ENCODE measurements around the gene PROK1. TPM values are rescaled to one million over a fixed set of nuclear protein-coding genes. Genes with fewer than 3 reads are reported as not detected.

The PROK1 gene
- total RNA-seq, 1 experiment from 2014 or later: 0.22 TPM

GRCh38 chr1:110502402-110503151, 51.6 kb downstream of the PROK1 start:
- no peak overlapping the region for H3K9ac ChIP-seq (ENCODE audit: low read length)
- ChIA-PET POLR2A (no interaction called here), CTCF (no interaction called here), RAD21 (ENCODE audit: low non-redundant PET in 1 of 2, low total read pairs in 2 of 2, uncharacterized antibody in 2 of 2, unreplicated experiment in 2 of 2) (no interaction called here)
- H3K4me3 ChIP-seq (replicated peaks in 1 of 2; ENCODE audit: low read depth in 1 of 2, low read length in 2 of 2): no peak overlapping the region
- TF ChIP-seq YY1 (IDR thresholded peaks at IDR 0.05; ENCODE audit: extremely low read depth, insufficient replicate concordance, low read depth, low read length): no peak
- no peak for TF ChIP-seq SRF (IDR thresholded peaks at IDR 0.05; ENCODE audit: low read depth)
- no peak for TF ChIP-seq POLR2AphosphoS5 (IDR thresholded peaks at IDR 0.05; ENCODE audit: low read depth, low read length)
- TF ChIP-seq CTCF (IDR thresholded peaks at IDR 0.05 in 2 of 3, conservative IDR thresholded peaks at IDR 0.05 in 1 of 3; ENCODE audit: borderline replicate concordance in 1 of 3, insufficient read depth in 1 of 3, low read depth in 2 of 3, low read length in 2 of 3): no peak
- no peak for TF ChIP-seq JUND (IDR thresholded peaks at IDR 0.05)
- TF ChIP-seq ATF3 (IDR thresholded peaks at IDR 0.05): no peak
- no peak for DNase-seq (ENCODE audit: low read depth, low spot score)
- H3K9me3 ChIP-seq (ENCODE audit: control insufficient read depth in 1 of 2, insufficient read depth in 1 of 2, low read depth in 1 of 2, low read length in 2 of 2): no peaks in the 10 kb centered on the region
- no peaks in the 10 kb centered on the region for H4K20me1 ChIP-seq (ENCODE audit: insufficient read depth)
- no TSS peak for BruUV-seq (replicated peaks)
- H3K9me2 ChIP-seq (ENCODE audit: insufficient read depth): no peaks in the 10 kb centered on the region
- intact Hi-C loops (cut with micrococcal nuclease): no loop called here
- no peak overlapping the region for H3K4me2 ChIP-seq (ENCODE audit: low read length)
- no peaks in the 10 kb centered on the region for H3K27me3 ChIP-seq (ENCODE audit: insufficient read depth, low read length)
- H3K36me3 ChIP-seq (ENCODE audit: control insufficient read depth in 1 of 2, insufficient read depth in 2 of 2, low read length in 2 of 2): no peaks in the 10 kb centered on the region
- H3K27ac ChIP-seq (ENCODE audit: low read depth, low read length): no peak overlapping the region
- no peaks in the 10 kb centered on the region for H3K4me1 ChIP-seq (ENCODE audit: control insufficient read depth in 1 of 2, insufficient read depth in 2 of 2, low read length in 2 of 2)
- no peak for ATAC-seq
- H2AFZ ChIP-seq (ENCODE audit: low read depth, low read length, poor library complexity, severe bottlenecking): no peak overlapping the region
- H3K79me2 ChIP-seq (ENCODE audit: insufficient read depth, low read length): no peaks in the 10 kb centered on the region

- H3K9ac ChIP-seq (ENCODE audit: low read length): no peak overlapping the region
- CTCF ChIA-PET: no interaction called here
- intact Hi-C loops (cut with micrococcal nuclease): no loop called here
- no peak overlapping the region for H3K4me2 ChIP-seq (ENCODE audit: low read length)
- BruUV-seq (replicated peaks): no TSS peak
- no peaks in the 10 kb centered on the region for H3K36me3 ChIP-seq (ENCODE audit: control insufficient read depth in 1 of 2, insufficient read depth in 2 of 2, low read length in 2 of 2)
- DNase-seq (ENCODE audit: low read depth, low spot score) (no peak), ATAC-seq (no peak)
- no peaks in the 10 kb centered on the region for H3K79me2 ChIP-seq (ENCODE audit: insufficient read depth, low read length)
- no peak overlapping the region for H2AFZ ChIP-seq (ENCODE audit: low read depth, low read length, poor library complexity, severe bottlenecking)
- no peaks in the 10 kb centered on the region for H3K9me3 ChIP-seq (ENCODE audit: control insufficient read depth in 1 of 2, insufficient read depth in 1 of 2, low read depth in 1 of 2, low read length in 2 of 2)
- RAD21 ChIA-PET (ENCODE audit: low non-redundant PET in 1 of 2, low total read pairs in 2 of 2, uncharacterized antibody in 2 of 2, unreplicated experiment in 2 of 2): no interaction called here
- POLR2A ChIA-PET: no interaction called here
- no peaks in the 10 kb centered on the region for H3K27me3 ChIP-seq (ENCODE audit: insufficient read depth, low read length)
- H4K20me1 ChIP-seq (ENCODE audit: insufficient read depth): no peaks in the 10 kb centered on the region
- H3K9me2 ChIP-seq (ENCODE audit: insufficient read depth): no peaks in the 10 kb centered on the region
- H3K4me1 ChIP-seq (ENCODE audit: control insufficient read depth in 1 of 2, insufficient read depth in 2 of 2, low read length in 2 of 2): peaks cover 0 to 6% of the 10 kb centered on the region in 2 experiments; a peak in 2 of 4 replicates
- no peak overlapping the region for H3K27ac ChIP-seq (ENCODE audit: low read depth, low read length)
- no peak overlapping the region for H3K4me3 ChIP-seq (replicated peaks in 1 of 2; ENCODE audit: low read depth in 1 of 2, low read length in 2 of 2)
- TF ChIP-seq SRF (IDR thresholded peaks at IDR 0.05; ENCODE audit: low read depth): no peak
- no peak for TF ChIP-seq YY1 (IDR thresholded peaks at IDR 0.05; ENCODE audit: extremely low read depth, insufficient replicate concordance, low read depth, low read length)
- no peak for TF ChIP-seq SP1 (IDR thresholded peaks at IDR 0.05; ENCODE audit: low read depth)
- TF ChIP-seq EZH2phosphoT487 (IDR thresholded peaks at IDR 0.05; ENCODE audit: borderline replicate concordance): no peak
- TF ChIP-seq TCF7L2 (IDR thresholded peaks at IDR 0.05; ENCODE audit: borderline replicate concordance, extremely low read depth, insufficient read depth, insufficient read length): no peak
- no peak for TF ChIP-seq JUND (IDR thresholded peaks at IDR 0.05)
- no peak for TF ChIP-seq CTCF (IDR thresholded peaks at IDR 0.05 in 2 of 3, conservative IDR thresholded peaks at IDR 0.05 in 1 of 3; ENCODE audit: borderline replicate concordance in 1 of 3, insufficient read depth in 1 of 3, low read depth in 2 of 3, low read length in 2 of 3)
- TF ChIP-seq ATF3 (IDR thresholded peaks at IDR 0.05): no peak
- no peak for TF ChIP-seq ZFX (IDR thresholded peaks at IDR 0.05)
- TF ChIP-seq ZNF274 (IDR thresholded peaks at IDR 0.05; ENCODE audit: low read depth, low read length): no peak
- TF ChIP-seq RAD21 (IDR thresholded peaks at IDR 0.05; ENCODE audit: low read depth): no peak
- TF ChIP-seq EGR1 (IDR thresholded peaks at IDR 0.05; ENCODE audit: low read depth): no peak
Measured at GRCh38 chr1:110503471-110503870, 52.5 kb downstream of the PROK1 start.

Data from HCT116 (cell line).